Measurements from ENCODE around the gene NUP133.

DNA sequence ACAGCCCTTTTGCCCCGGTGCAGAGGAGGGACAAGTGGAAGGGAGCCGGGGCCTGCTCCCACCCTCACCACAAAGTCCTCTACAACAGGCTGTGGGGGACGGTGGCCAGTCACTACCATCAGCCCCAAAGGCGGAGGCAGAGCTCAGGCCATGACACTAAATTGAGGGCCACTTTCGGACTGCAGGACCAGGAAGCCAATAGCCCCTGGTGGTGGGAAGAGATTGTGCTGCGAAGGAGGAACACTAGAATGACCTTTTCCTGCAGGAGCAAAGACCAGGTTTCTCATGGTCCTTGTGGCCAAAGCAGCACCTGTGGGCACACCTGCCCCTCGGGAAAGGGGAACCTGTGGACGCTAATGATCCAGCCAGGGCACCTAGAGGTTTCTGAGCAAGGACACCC is 104.6 kb downstream of the NUP133 start:
- TF ChIP-seq, protein P1, sequence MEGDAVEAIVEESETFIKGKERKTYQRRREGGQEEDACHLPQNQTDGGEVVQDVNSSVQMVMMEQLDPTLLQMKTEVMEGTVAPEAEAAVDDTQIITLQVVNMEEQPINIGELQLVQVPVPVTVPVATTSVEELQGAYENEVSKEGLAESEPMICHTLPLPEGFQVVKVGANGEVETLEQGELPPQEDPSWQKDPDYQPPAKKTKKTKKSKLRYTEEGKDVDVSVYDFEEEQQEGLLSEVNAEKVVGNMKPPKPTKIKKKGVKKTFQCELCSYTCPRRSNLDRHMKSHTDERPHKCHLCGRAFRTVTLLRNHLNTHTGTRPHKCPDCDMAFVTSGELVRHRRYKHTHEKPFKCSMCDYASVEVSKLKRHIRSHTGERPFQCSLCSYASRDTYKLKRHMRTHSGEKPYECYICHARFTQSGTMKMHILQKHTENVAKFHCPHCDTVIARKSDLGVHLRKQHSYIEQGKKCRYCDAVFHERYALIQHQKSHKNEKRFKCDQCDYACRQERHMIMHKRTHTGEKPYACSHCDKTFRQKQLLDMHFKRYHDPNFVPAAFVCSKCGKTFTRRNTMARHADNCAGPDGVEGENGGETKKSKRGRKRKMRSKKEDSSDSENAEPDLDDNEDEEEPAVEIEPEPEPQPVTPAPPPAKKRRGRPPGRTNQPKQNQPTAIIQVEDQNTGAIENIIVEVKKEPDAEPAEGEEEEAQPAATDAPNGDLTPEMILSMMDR (IDR thresholded peaks at IDR 0.05 in 4 of 5, conservative IDR thresholded peaks at IDR 0.05 in 1 of 5): no peak
- no peak for TF ChIP-seq POLR2A (IDR thresholded peaks at IDR 0.05)

Data from gastrocnemius medialis (tissue), 4 donors.